ENCODE results near the gene WDHD1. TPM values are rescaled to one million over a fixed set of nuclear protein-coding genes. Genes with fewer than 3 reads are reported as not detected.
"Not testable (repeated sequence)": the region's sequence is repeated elsewhere in the genome, so short reads cannot be mapped to it uniquely, and the experiment has no call there.

WDHD1 gene
- total and polyA plus RNA-seq, 2 experiments from 2014 or later, result 6.6 to 9.6 TPM

- Histone ChIP-seq H3F3A (ENCODE audit: insufficient read depth) (peaks cover 17% of the 10 kb centered on the region; the same call in 1 of the 2 replicates), H3K9ac (no peak overlapping the region), H4K20me1 (ENCODE audit: insufficient read depth) (no peaks in the 10 kb centered on the region), H2AFZ (no peak overlapping the region), H3K27me3 (replicated peaks; ENCODE audit: insufficient read depth) (no peaks in the 10 kb centered on the region), H3K9me3 (ENCODE audit: low read depth) (no peaks in the 10 kb centered on the region), H3K9me2 (ENCODE audit: insufficient read depth) (no peaks in the 10 kb centered on the region), H3K4me3 (no peak overlapping the region), H3K79me2 (ENCODE audit: insufficient read depth) (no peaks in the 10 kb centered on the region), H3K4me1 (ENCODE audit: insufficient read depth) (peaks cover 16% of the 10 kb centered on the region), H3K4me2 (ENCODE audit: unreplicated experiment) (peak overlapping the region; percentile 48), H3K27ac (peak overlapping the region; percentile 48), H3K36me3 (ENCODE audit: low read depth) (no peaks in the 10 kb centered on the region)
- TF ChIP-seq EZH2 (IDR thresholded peaks at IDR 0.05; ENCODE audit: insufficient read depth, poor library complexity, severe bottlenecking), result no peak
- no peak for TF ChIP-seq EZH2phosphoT487 (IDR thresholded peaks at IDR 0.05; ENCODE audit: insufficient read depth, low read depth)
- in situ Hi-C loops (cut with MboI), result loop anchor here (25.0 kb wide), 1 partner anchor 414 kb away; the partner anchor contains the start of gene SAMD4A
- DNase-seq, result no peak
- 73 to 76% methylated on average over 3 of the region's 3 CpGs for WGBS, 2 experiments (ENCODE audit: low coverage in 1 of 2, low lambda C conversion rate in 2 of 2, missing lambda C conversion rate in 2 of 2)
Observed at GRCh38 chr14:54975856-54976255, 51.0 kb downstream of the WDHD1 start.

GRCh38 chr14:54974788-54975414 lies 52.0 kb downstream of the WDHD1 start:
- Histone ChIP-seq H4K20me1 (ENCODE audit: insufficient read depth) (no peaks in the 10 kb centered on the region), H3K27me3 (replicated peaks; ENCODE audit: insufficient read depth) (no peaks in the 10 kb centered on the region), H3K79me2 (ENCODE audit: insufficient read depth) (no peaks in the 10 kb centered on the region), H3K9ac (no peak overlapping the region), H3K9me2 (ENCODE audit: insufficient read depth) (no peaks in the 10 kb centered on the region), H3K4me2 (ENCODE audit: unreplicated experiment) (no peak overlapping the region), H3K27ac (no peak overlapping the region), H3F3A (ENCODE audit: insufficient read depth) (peaks cover 17% of the 10 kb centered on the region; the same call in 1 of the 2 replicates), H2AFZ (no peak overlapping the region), H3K4me1 (ENCODE audit: insufficient read depth) (peaks cover 16% of the 10 kb centered on the region), H3K9me3 (ENCODE audit: low read depth) (no peaks in the 10 kb centered on the region), H3K4me3 (no peak overlapping the region), H3K36me3 (ENCODE audit: low read depth) (no peaks in the 10 kb centered on the region; the same call in 1 of the 2 replicates)
- WGBS, 2 experiments (ENCODE audit: low coverage in 1 of 2, low lambda C conversion rate in 2 of 2, missing lambda C conversion rate in 2 of 2), result 84 to 87% methylated on average over 5 of the region's 5 CpGs
- TF ChIP-seq EZH2phosphoT487 (IDR thresholded peaks at IDR 0.05; ENCODE audit: insufficient read depth, low read depth), result no peak
- no peak for TF ChIP-seq EZH2 (IDR thresholded peaks at IDR 0.05; ENCODE audit: insufficient read depth, poor library complexity, severe bottlenecking)
- no peak for DNase-seq
- in situ Hi-C loops (cut with MboI), result loop anchor here (25.0 kb wide), 1 partner anchor 413 kb away; the partner anchor contains the start of gene SAMD4A

GRCh38 chr14:54967496-54967895 lies 59.4 kb downstream of the WDHD1 start:
- 88 to 89% methylated on average over 4 of the region's 4 CpGs for WGBS, 2 experiments (ENCODE audit: low coverage in 1 of 2, low lambda C conversion rate in 2 of 2, missing lambda C conversion rate in 2 of 2)
- H3K27me3 ChIP-seq (replicated peaks; ENCODE audit: insufficient read depth), result no peaks in the 10 kb centered on the region
- no peak overlapping the region for H3K4me2 ChIP-seq (ENCODE audit: unreplicated experiment)
- no peak overlapping the region for H3K27ac ChIP-seq
- TF ChIP-seq EZH2phosphoT487 (IDR thresholded peaks at IDR 0.05; ENCODE audit: insufficient read depth, low read depth) (no peak), EZH2 (IDR thresholded peaks at IDR 0.05; ENCODE audit: insufficient read depth, poor library complexity, severe bottlenecking) (no peak)
- H2AFZ ChIP-seq, result no peak overlapping the region
- no peaks in the 10 kb centered on the region for H3K9me2 ChIP-seq (ENCODE audit: insufficient read depth)
- no peak for DNase-seq
- H4K20me1 ChIP-seq (ENCODE audit: insufficient read depth), result no peaks in the 10 kb centered on the region
- peaks cover 7% of the 10 kb centered on the region for H3K36me3 ChIP-seq (ENCODE audit: low read depth)
- in situ Hi-C loops (cut with MboI), result no loop called here
- no peak overlapping the region for H3K9ac ChIP-seq
- H3K4me1 ChIP-seq (ENCODE audit: insufficient read depth), result no peaks in the 10 kb centered on the region
- no peaks in the 10 kb centered on the region for H3F3A ChIP-seq (ENCODE audit: insufficient read depth)
- H3K4me3 ChIP-seq, result no peak overlapping the region
- no peaks in the 10 kb centered on the region for H3K9me3 ChIP-seq (ENCODE audit: low read depth)
- no peaks in the 10 kb centered on the region for H3K79me2 ChIP-seq (ENCODE audit: insufficient read depth)

- H3K9ac ChIP-seq, result no peak overlapping the region
- no peaks in the 10 kb centered on the region for H3K79me2 ChIP-seq (ENCODE audit: insufficient read depth)
- H3K27ac ChIP-seq, result no peak overlapping the region
- H3K4me2 ChIP-seq (ENCODE audit: unreplicated experiment), result no peak overlapping the region
- H3K4me1 ChIP-seq (ENCODE audit: insufficient read depth), result no peaks in the 10 kb centered on the region
- H3K9me2 ChIP-seq (ENCODE audit: insufficient read depth), result no peaks in the 10 kb centered on the region
- no peaks in the 10 kb centered on the region for H3K36me3 ChIP-seq (ENCODE audit: low read depth)
- TF ChIP-seq EZH2phosphoT487 (IDR thresholded peaks at IDR 0.05; ENCODE audit: insufficient read depth, low read depth), result no peak
- TF ChIP-seq EZH2 (IDR thresholded peaks at IDR 0.05; ENCODE audit: insufficient read depth, poor library complexity, severe bottlenecking), result no peak
- H3F3A ChIP-seq (ENCODE audit: insufficient read depth), result no peaks in the 10 kb centered on the region
- in situ Hi-C loops (cut with MboI), result no loop called here
- H3K27me3 ChIP-seq (replicated peaks; ENCODE audit: insufficient read depth), result no peaks in the 10 kb centered on the region
- no peak for DNase-seq
- no peak overlapping the region for H3K4me3 ChIP-seq
- H2AFZ ChIP-seq, result no peak overlapping the region
- H3K9me3 ChIP-seq (ENCODE audit: low read depth), result no peaks in the 10 kb centered on the region
- no peaks in the 10 kb centered on the region for H4K20me1 ChIP-seq (ENCODE audit: insufficient read depth)
Observed at GRCh38 chr14:54955143-54955542, 71.8 kb downstream of the WDHD1 start.

- H4K20me1 ChIP-seq (ENCODE audit: insufficient read depth); H3K4me3 ChIP-seq; H3F3A ChIP-seq (ENCODE audit: insufficient read depth); DNase-seq; H3K4me1 ChIP-seq (ENCODE audit: insufficient read depth); H3K9ac ChIP-seq; H3K9me3 ChIP-seq (ENCODE audit: low read depth); in situ Hi-C loops (cut with MboI); H3K27ac ChIP-seq; H3K36me3 ChIP-seq (ENCODE audit: low read depth); H3K27me3 ChIP-seq (replicated peaks; ENCODE audit: insufficient read depth); H3K4me2 ChIP-seq (ENCODE audit: unreplicated experiment); H3K79me2 ChIP-seq (ENCODE audit: insufficient read depth); H2AFZ ChIP-seq; H3K9me2 ChIP-seq (ENCODE audit: insufficient read depth): not testable (repeated sequence)
- 98 to 100% methylated on average over 3 of the region's 3 CpGs for WGBS, 2 experiments (ENCODE audit: low coverage in 1 of 2, low lambda C conversion rate in 2 of 2, missing lambda C conversion rate in 2 of 2)
Observed at GRCh38 chr14:54953609-54954008, 73.3 kb downstream of the WDHD1 start.

- H3K79me2 ChIP-seq (ENCODE audit: insufficient read depth); H3K27ac ChIP-seq; in situ Hi-C loops (cut with MboI); H3K36me3 ChIP-seq (ENCODE audit: low read depth); H3K9me3 ChIP-seq (ENCODE audit: low read depth); H3K27me3 ChIP-seq (replicated peaks; ENCODE audit: insufficient read depth); H3K4me1 ChIP-seq (ENCODE audit: insufficient read depth); H3K4me2 ChIP-seq (ENCODE audit: unreplicated experiment); H3K9ac ChIP-seq; DNase-seq; H4K20me1 ChIP-seq (ENCODE audit: insufficient read depth); H3F3A ChIP-seq (ENCODE audit: insufficient read depth); H3K4me3 ChIP-seq; H3K9me2 ChIP-seq (ENCODE audit: insufficient read depth); H2AFZ ChIP-seq: not testable (repeated sequence)
- WGBS, 2 experiments (ENCODE audit: low coverage in 1 of 2, low lambda C conversion rate in 2 of 2, missing lambda C conversion rate in 2 of 2), result 41 to 61% methylated on average over 1 of the region's 1 CpG
Observed at GRCh38 chr14:54952803-54953202, 74.1 kb downstream of the WDHD1 start.

Measured in GM23248 (cell line).